HUES6 (cell line): ENCODE measurements around the gene CHTF18.

ENCODE experiments used
- H3K27ac ChIP-seq: 2 replicates; pipeline ENCODE4 v1.7.0; 2013; ENCODE audit warnings: low read depth, mild to moderate bottlenecking, low read length, inconsistent platforms
- H3K27me3 ChIP-seq: 2 replicates; pipeline ENCODE4 v1.6.1; 2013; ENCODE audit warnings: low read length; ENCODE audit not compliant: control insufficient read depth, insufficient read depth
- H3K36me3 ChIP-seq: 2 replicates; pipeline ENCODE4 v1.6.1; 2013; ENCODE audit warnings: low read length; ENCODE audit not compliant: control insufficient read depth, insufficient read depth
- H3K4me1 ChIP-seq: 2 replicates; pipeline ENCODE4 v1.6.1; 2013; ENCODE audit warnings: low read length; ENCODE audit not compliant: control insufficient read depth, insufficient read depth
- H3K4me3 ChIP-seq: 2 replicates; pipeline ENCODE4 v1.5.1; 2013; ENCODE audit warnings: low read depth, low read length
- H3K9ac ChIP-seq: one replicate; pipeline ENCODE4 v1.6.1; 2013; ENCODE audit warnings: mild to moderate bottlenecking, low read length
- H3K9me3 ChIP-seq: 2 replicates; pipeline ENCODE4 v1.6.1; 2013; ENCODE audit warnings: low read depth, low read length; ENCODE audit not compliant: control insufficient read depth, insufficient read depth

CHTF18 gene

DNA sequence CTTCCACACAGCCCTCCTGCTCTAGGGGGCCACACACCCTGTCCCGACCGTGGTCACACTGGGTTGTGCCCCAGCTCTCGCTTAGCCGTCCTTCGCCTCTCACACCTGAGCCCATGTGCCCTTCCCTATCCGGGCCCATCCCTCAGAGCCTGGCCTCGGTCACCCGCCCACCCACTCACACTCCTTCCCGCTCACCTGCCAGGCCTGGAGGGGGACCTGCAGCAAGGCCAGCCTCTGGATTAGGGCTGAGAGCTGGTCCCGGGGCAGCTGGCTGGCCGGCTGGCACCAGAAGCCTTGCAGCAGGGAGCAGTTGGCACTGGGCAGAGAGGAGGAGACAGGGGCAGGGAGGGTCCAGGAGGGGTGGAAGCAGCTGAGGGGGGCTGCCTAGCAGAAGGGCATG, 10.0 kb upstream of the CHTF18 start:
- no peak overlapping the region for H3K9ac ChIP-seq
- H3K27me3 ChIP-seq: no peaks in the 10 kb centered on the region
- H3K36me3 ChIP-seq: no peaks in the 10 kb centered on the region
- no peaks in the 10 kb centered on the region for H3K9me3 ChIP-seq
- no peaks in the 10 kb centered on the region for H3K4me1 ChIP-seq
- no peak overlapping the region for H3K27ac ChIP-seq
- no peak overlapping the region for H3K4me3 ChIP-seq

DNA sequence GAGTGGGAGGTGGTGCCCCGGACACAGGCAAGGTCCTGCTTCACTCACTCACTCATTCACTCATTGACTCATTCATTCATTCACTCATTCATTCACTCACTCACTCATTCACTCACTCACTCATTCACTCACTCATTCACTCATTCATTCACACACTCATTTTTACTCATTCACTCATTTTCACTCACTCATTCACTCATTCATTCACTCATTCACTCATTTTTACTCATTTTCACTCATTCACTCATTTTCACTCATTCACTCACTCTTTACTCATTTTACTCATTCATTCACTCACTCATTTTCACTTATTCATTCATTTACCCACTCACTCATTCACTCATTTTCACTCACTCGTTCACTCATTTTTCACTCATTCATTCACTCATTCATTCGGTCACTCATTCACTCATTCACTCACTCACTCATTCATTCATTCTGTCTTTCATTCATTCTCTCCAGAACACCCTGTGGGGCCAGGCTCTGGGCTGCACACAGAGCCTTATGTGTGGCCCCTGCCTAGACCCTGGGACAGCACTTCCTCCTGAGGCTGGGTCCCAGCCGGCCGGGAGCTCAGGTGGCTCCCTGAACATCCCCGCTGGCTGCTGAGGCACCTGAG, 9.4 kb upstream of the CHTF18 start:
- H3K36me3 ChIP-seq: no peaks in the 10 kb centered on the region
- H3K4me1 ChIP-seq: no peaks in the 10 kb centered on the region
- no peak overlapping the region for H3K9ac ChIP-seq
- H3K27ac ChIP-seq: no peak overlapping the region
- H3K9me3 ChIP-seq: no peaks in the 10 kb centered on the region
- no peaks in the 10 kb centered on the region for H3K27me3 ChIP-seq
- no peak overlapping the region for H3K4me3 ChIP-seq

DNA sequence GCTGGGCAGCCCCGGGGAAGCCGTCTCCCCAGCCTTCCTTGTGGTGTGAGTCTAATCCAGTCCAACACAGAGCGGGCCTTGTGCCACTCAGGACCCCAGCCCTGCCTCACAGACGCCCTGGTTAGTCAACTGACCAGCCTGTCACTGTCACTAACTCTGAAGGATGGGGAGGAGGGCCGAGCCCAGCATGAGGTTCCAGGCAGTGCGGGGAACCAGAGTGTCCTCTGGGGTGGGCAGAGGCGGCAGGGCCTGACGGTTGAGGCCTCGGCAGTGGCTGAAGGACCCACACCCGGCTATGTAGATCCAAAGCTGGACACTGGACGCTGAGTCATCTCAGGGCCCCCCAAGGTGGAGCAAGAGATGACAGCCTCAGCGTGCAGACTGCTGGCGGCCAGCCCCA, 8.9 kb upstream of the CHTF18 start:
- no peaks in the 10 kb centered on the region for H3K9me3 ChIP-seq
- H3K4me1 ChIP-seq: no peaks in the 10 kb centered on the region
- H3K9ac ChIP-seq: no peak overlapping the region
- no peak overlapping the region for H3K4me3 ChIP-seq
- H3K36me3 ChIP-seq: no peaks in the 10 kb centered on the region
- no peak overlapping the region for H3K27ac ChIP-seq
- H3K27me3 ChIP-seq: no peaks in the 10 kb centered on the region

DNA sequence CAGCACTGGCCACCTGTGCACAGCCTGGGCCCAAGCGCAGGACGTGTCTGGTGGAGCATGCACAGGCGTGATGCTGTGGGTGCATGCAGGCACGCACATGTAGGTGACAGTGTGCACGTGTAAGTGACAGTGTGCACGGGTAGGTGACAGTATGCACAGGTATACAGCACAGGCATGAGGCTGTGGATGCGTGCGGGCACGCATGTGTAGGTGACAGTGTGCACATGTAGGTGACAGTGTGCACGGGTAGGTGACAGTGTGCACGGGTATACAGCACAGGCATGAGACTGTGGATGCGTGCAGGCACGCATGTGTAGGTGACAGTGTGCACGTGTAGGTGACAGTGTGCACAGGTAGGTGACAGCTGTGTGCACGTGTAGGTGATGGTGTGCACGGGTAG, 8.1 kb upstream of the CHTF18 start:
- no peak overlapping the region for H3K4me3 ChIP-seq
- 0 out of 2 replicates have a peak, but pooled peaks cover 4% of the 10 kb centered on the region for H3K36me3 ChIP-seq
- no peak overlapping the region for H3K27ac ChIP-seq
- H3K9me3 ChIP-seq: no peaks in the 10 kb centered on the region
- no peaks in the 10 kb centered on the region for H3K4me1 ChIP-seq
- H3K27me3 ChIP-seq: no peaks in the 10 kb centered on the region
- no peak overlapping the region for H3K9ac ChIP-seq

DNA sequence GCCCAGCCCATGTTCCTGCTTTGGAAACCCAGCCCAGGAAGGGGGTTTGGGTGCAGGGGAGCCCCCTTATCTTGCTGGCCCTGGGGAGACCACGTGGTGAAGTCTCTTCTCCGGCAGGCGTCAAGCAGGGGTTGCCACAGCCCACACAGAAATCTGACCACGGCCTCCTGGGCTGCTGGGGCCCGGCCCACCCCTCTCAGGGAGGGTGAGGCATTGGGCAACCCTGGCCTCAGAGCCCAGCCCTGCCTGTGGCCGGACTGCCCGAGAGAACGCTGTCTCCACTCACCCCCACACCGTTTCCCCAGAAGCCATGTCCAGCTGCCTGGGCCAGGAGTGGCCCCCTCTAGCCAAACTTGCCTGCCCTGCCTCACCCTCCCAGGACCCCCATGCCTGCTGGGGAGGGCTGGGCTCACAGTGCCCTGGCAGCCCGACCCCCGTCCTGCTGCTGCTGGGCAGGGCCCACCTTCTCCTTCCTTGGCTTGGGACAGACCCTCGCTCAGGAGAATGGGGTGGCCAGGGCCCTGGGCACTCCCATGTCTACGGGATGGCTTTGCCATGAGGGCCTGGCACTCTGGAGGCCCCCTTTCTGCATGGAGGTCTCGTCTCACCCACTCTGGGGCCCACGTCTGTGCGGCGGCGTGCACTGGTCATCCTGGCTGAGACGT, 6.9 kb upstream of the CHTF18 start:
- H3K9ac ChIP-seq: no peak overlapping the region
- H3K4me1 ChIP-seq: no peaks in the 10 kb centered on the region
- H3K9me3 ChIP-seq: no peaks in the 10 kb centered on the region
- peaks cover 12% of the 10 kb centered on the region for H3K36me3 ChIP-seq
- H3K27me3 ChIP-seq: no peaks in the 10 kb centered on the region
- H3K4me3 ChIP-seq: no peak overlapping the region
- no peak overlapping the region for H3K27ac ChIP-seq

DNA sequence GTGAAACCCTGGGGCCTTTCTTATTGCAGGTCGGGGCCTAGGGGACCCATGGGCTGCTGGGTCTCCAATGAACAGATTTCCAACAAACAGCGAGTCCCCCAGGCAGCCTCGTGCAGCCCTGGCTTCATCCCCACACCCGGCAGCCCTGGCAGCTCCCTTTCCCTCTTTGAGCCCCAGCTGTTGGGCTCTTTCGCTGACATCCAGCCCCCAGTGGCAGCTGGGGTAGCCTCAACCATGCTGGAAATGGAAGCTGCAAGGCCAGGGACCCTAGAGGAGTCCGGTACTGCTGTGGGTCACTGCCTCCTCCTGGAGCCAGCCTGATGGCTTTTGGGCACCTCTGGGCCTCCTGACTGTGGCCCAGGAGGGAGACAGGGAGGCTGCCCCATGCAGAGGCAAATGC, 6.2 kb upstream of the CHTF18 start:
- H3K9ac ChIP-seq: no peak overlapping the region
- peaks cover 15% of the 10 kb centered on the region for H3K36me3 ChIP-seq
- H3K4me1 ChIP-seq: no peaks in the 10 kb centered on the region; the same call in 1 of the 2 replicates
- no peaks in the 10 kb centered on the region for H3K27me3 ChIP-seq
- H3K27ac ChIP-seq: no peak overlapping the region
- no peak overlapping the region for H3K4me3 ChIP-seq
- no peaks in the 10 kb centered on the region for H3K9me3 ChIP-seq

DNA sequence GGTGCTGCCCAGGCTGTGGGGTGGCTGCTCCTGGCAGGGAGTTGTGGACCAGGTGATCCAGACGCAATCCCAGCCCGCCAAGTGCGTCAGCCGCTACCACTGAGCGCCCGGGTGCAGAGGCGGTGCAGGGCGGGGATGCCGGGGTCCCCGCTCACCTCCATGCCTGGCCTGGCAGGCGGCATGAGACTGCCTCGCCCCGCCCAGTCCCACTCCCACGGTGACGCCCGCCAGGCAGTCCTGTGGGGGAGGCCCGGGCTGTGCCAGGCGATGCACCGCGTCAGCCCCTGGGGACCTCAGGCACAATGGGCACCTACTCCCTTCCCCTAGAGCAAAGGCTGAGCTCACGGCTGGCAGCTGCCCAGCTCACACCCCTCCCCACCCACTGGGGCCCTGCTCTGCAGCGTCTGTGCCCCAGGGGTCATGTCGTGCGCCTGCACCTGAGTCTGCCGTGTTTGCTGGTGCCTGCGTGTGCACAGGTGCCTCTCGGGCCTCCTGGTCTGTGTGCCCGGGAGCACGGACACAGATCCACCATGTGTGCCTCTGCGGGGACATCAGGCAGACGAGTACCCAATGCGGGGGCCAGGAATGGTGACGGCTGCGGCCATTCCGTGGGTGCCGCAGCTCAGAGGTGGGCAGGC, 5.5 kb upstream of the CHTF18 start:
- Histone ChIP-seq H3K36me3 (peaks cover 15% of the 10 kb centered on the region), H3K9ac (no peak overlapping the region), H3K27me3 (no peaks in the 10 kb centered on the region), H3K4me3 (no peak overlapping the region), H3K4me1 (no peaks in the 10 kb centered on the region; the same call in 1 of the 2 replicates), H3K27ac (no peak overlapping the region), H3K9me3 (no peaks in the 10 kb centered on the region)

DNA sequence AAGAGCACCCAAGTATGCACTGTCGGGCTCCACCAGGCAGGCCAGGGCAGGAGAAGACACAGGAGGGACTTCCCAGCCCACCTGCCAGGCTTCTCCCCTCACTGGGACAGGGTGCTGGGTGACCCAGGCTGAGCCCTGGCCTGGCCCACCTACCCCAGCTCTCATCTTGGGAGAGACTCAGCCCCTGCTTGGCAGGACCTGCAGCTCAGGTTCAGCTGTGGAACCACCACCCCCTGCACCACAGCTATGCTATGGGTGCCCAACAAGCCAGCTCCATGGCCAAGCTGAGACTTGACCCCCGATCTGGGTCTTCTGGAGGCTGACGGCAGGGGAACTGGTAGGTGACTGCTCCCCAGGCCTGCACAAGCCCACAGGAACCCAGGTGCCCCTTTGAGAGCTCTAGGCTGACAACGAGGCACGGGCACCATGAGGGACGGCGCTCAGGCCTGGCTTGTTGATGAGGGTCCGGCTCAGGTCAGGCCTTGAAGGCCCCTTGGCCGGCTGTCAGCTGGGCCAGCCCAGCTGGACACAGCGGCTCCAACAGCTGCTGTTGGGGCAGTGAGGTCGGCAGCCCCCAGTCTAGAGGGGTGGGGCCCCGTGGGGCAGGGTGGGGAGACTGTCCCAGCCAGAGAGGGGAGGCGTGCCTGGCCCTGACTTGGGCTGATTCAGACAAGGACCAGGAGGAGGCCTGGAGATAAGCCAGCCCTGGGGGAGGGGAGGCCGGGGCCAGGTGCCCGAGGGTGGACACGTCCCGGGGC, 4.8 kb upstream of the CHTF18 start:
- peaks cover 15% of the 10 kb centered on the region for H3K36me3 ChIP-seq
- no peak overlapping the region for H3K4me3 ChIP-seq
- no peaks in the 10 kb centered on the region for H3K27me3 ChIP-seq
- no peak overlapping the region for H3K9ac ChIP-seq
- H3K9me3 ChIP-seq: no peaks in the 10 kb centered on the region
- H3K27ac ChIP-seq: no peak overlapping the region
- no peaks in the 10 kb centered on the region; the same call in 1 of the 2 replicates for H3K4me1 ChIP-seq

DNA sequence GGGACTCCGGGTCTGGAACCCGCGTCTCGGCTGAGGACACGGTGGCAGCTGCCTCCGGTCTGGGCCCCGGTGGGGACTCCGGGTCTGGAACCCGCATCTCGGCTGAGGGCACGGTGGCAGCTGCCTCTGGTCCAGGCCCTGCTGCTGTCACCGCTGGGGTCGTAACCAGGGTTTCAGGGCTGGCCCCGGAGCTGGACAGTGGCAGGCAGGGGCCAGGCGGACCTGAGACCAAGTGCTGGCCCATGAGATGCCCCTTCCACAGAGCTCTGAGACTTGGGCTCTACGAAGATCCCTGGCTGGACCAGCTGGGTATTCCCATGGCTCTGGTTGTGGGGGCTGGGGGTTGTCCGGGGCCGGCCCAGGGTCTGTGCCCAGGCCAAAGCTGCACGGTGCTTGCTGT, 4.0 kb upstream of the CHTF18 start:
- H3K27ac ChIP-seq: no peak overlapping the region
- peaks cover 4% of the 10 kb centered on the region; the same call in 1 of the 2 replicates for H3K4me1 ChIP-seq
- H3K4me3 ChIP-seq: no peak overlapping the region
- H3K27me3 ChIP-seq: no peaks in the 10 kb centered on the region
- H3K9ac ChIP-seq: no peak overlapping the region
- no peaks in the 10 kb centered on the region for H3K9me3 ChIP-seq
- H3K36me3 ChIP-seq: peaks cover 15% of the 10 kb centered on the region

DNA sequence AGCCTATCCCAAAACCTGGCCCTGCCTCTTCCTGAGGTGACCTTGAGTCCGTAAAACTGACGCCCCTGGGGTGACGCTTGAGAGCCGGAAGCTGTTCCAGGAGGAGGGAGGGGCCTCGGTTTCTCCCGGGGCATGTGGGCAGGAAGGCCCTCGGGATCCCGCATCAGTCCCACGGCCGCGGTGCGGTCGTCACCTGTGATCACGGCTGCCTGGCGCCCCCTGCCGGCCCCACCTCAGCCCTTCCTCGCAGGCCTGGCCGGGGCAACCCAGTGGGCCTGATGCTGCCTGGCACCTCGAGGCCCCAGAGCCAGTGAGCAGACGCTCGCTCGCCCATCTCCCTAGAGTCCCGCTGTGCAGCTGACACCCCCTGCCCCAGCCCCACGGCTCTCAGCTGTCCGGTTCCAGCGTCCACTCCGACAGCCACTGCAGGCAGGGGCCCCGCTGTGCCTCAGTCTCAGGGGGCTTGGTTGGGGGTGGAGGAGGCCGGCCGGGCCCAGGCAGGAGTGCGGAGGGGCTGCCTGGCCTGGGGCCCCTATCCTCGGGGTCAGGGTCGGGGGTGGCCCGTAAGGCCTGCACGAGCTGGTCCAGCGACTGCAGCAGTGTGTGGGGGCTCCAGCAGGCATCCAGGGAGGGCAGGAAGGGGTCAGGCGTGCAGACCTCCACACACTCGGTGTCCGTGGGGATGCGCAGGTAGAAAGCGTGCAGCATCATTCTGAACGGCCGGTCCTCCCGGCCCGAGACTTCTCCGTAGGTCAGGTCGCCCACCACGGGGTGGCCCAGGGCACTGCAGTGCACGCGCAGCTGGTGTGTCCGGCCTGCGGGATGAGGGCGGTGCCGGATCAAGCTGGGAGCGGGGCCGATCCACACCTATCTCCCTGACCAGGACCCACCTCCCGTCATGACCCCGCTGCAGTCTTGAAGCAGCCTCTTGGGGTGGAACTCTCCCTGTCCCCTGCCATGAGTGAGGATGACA, 2.6 kb upstream of the CHTF18 start:
- H3K27ac ChIP-seq: no peak overlapping the region
- peaks cover 5% of the 10 kb centered on the region; the same call in 1 of the 2 replicates for H3K4me1 ChIP-seq
- no peaks in the 10 kb centered on the region for H3K27me3 ChIP-seq
- H3K4me3 ChIP-seq: no peak overlapping the region
- no peaks in the 10 kb centered on the region for H3K9me3 ChIP-seq
- H3K36me3 ChIP-seq: peaks cover 29% of the 10 kb centered on the region
- no peak overlapping the region for H3K9ac ChIP-seq
